ENCODE results near the gene TEKT2. TPM values are rescaled to one million over a fixed set of nuclear protein-coding genes. Genes with fewer than 3 reads are reported as not detected.

TEKT2 gene
- total RNA-seq, 4 donors from 2014 or later, result not detected

GRCh38 chr1:36068866-36069265 lies 15.0 kb upstream of the TEKT2 start:
- no peaks in the 10 kb centered on the region for H3K27me3 ChIP-seq
- DNase-seq (no peak), ATAC-seq (no peak)
- H3K27ac ChIP-seq, result no peak overlapping the region
- H3K4me1 ChIP-seq, result no peaks in the 10 kb centered on the region
- no peak for TF ChIP-seq POLR2A (IDR thresholded peaks at IDR 0.05)
- TF ChIP-seq, protein P1, sequence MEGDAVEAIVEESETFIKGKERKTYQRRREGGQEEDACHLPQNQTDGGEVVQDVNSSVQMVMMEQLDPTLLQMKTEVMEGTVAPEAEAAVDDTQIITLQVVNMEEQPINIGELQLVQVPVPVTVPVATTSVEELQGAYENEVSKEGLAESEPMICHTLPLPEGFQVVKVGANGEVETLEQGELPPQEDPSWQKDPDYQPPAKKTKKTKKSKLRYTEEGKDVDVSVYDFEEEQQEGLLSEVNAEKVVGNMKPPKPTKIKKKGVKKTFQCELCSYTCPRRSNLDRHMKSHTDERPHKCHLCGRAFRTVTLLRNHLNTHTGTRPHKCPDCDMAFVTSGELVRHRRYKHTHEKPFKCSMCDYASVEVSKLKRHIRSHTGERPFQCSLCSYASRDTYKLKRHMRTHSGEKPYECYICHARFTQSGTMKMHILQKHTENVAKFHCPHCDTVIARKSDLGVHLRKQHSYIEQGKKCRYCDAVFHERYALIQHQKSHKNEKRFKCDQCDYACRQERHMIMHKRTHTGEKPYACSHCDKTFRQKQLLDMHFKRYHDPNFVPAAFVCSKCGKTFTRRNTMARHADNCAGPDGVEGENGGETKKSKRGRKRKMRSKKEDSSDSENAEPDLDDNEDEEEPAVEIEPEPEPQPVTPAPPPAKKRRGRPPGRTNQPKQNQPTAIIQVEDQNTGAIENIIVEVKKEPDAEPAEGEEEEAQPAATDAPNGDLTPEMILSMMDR (IDR thresholded peaks at IDR 0.05 in 4 of 5, conservative IDR thresholded peaks at IDR 0.05 in 1 of 5), result no peak
- H3K36me3 ChIP-seq, result no peaks in the 10 kb centered on the region
- H3K9me3 ChIP-seq, result no peaks in the 10 kb centered on the region
- in situ Hi-C loops (cut with MboI; ENCODE audit: low sequenced_read_pairs in 4 of 4), result no loop called here
- intact Hi-C loops (cut with DNase I; ENCODE audit: low total_unique reads), result no loop called here
- no peak overlapping the region for H3K4me3 ChIP-seq

- intact Hi-C loops (cut with DNase I; ENCODE audit: low total_unique reads), result no loop called here
- ATAC-seq (no peak), DNase-seq (no peak)
- Histone ChIP-seq H3K9me3 (no peaks in the 10 kb centered on the region), H3K27me3 (no peaks in the 10 kb centered on the region), H3K27ac (no peak overlapping the region), H3K4me3 (no peak overlapping the region), H3K36me3 (no peaks in the 10 kb centered on the region), H3K4me1 (no peaks in the 10 kb centered on the region)
- in situ Hi-C loops (cut with MboI; ENCODE audit: low sequenced_read_pairs in 4 of 4), result no loop called here
- TF ChIP-seq, protein P1 (IDR thresholded peaks at IDR 0.05 in 4 of 5, conservative IDR thresholded peaks at IDR 0.05 in 1 of 5), result no peak
- TF ChIP-seq POLR2A (IDR thresholded peaks at IDR 0.05), result no peak
Observed at GRCh38 chr1:36070349-36070748, 13.5 kb upstream of the TEKT2 start.

GRCh38 chr1:36076979-36077573 lies 6.8 kb upstream of the TEKT2 start:
- no peaks in the 10 kb centered on the region for H3K4me1 ChIP-seq
- intact Hi-C loops (cut with DNase I; ENCODE audit: low total_unique reads), result no loop called here

GRCh38 chr1:36080236-36080635 lies 3.7 kb upstream of the TEKT2 start:
- no peaks in the 10 kb centered on the region for H3K9me3 ChIP-seq

More at GRCh38 chr1:36076979-36077573, 6.8 kb upstream of the TEKT2 start:
- no peak for TF ChIP-seq POLR2A (IDR thresholded peaks at IDR 0.05)
- TF ChIP-seq, protein P1 (IDR thresholded peaks at IDR 0.05 in 4 of 5, conservative IDR thresholded peaks at IDR 0.05 in 1 of 5), result no peak
- no peak overlapping the region for H3K4me3 ChIP-seq
- H3K36me3 ChIP-seq, result no peaks in the 10 kb centered on the region
- DNase-seq (no peak), ATAC-seq (no peak)
- in situ Hi-C loops (cut with MboI; ENCODE audit: low sequenced_read_pairs in 4 of 4), result no loop called here
- no peak overlapping the region for H3K27ac ChIP-seq
- H3K9me3 ChIP-seq, result no peaks in the 10 kb centered on the region
- H3K27me3 ChIP-seq, result peaks cover 0 to 11% (median 3%) of the 10 kb centered on the region in 3 donors

More at GRCh38 chr1:36080236-36080635, 3.7 kb upstream of the TEKT2 start:
- DNase-seq (no peak), ATAC-seq (no peak)
- H3K4me1 ChIP-seq, result peaks cover 0 to 11% of the 10 kb centered on the region in 2 donors
- TF ChIP-seq, protein P1 (IDR thresholded peaks at IDR 0.05 in 4 of 5, conservative IDR thresholded peaks at IDR 0.05 in 1 of 5), result no peak
- no peak for TF ChIP-seq POLR2A (IDR thresholded peaks at IDR 0.05)
- in situ Hi-C loops (cut with MboI; ENCODE audit: low sequenced_read_pairs in 4 of 4), result no loop called here
- H3K27ac ChIP-seq, result no peak overlapping the region
- peaks cover 11 to 37% (median 18%) of the 10 kb centered on the region in 3 donors for H3K27me3 ChIP-seq
- no peak overlapping the region for H3K4me3 ChIP-seq
- H3K36me3 ChIP-seq, result no peaks in the 10 kb centered on the region
- intact Hi-C loops (cut with DNase I; ENCODE audit: low total_unique reads), result no loop called here

Data from gastrocnemius medialis (tissue), 4 donors.